K562 (cell line): ENCODE data around the gene STX3. TPM values are rescaled to one million over a fixed set of nuclear protein-coding genes. Genes with fewer than 3 reads are reported as not detected.

Experiments used
- ATF6 ChIP-seq: sonication (generic); formaldehyde crosslinking; IDR thresholded peaks from 2 replicates; pipeline ENCODE4 v1.4.0; 2020; ENCODE audit warnings: mild to moderate bottlenecking, missing genetic modification reagents
- ATF7 ChIP-seq: fragments of 450-650 bp; IDR thresholded peaks from 2 replicates; pipeline ENCODE4 v1.7.1; 2014; ENCODE audit warnings: mild to moderate bottlenecking, moderate library complexity
- CCNT2 ChIP-seq: IDR thresholded peaks from 2 replicates; pipeline ENCODE4 v1.6.1; 2011; ENCODE audit warnings: borderline replicate concordance, low read depth, mild to moderate bottlenecking, moderate library complexity, mixed read lengths, low read length; ENCODE audit not compliant: insufficient read length; ENCODE audit errors: extremely low read depth
- CHD1 ChIP-seq: fragments of 200-600 bp; sonication (generic); IDR thresholded peaks from one replicate; pipeline ENCODE4 v1.6.1; 2012; ENCODE audit warnings: mild to moderate bottlenecking, moderate library complexity, low read length, inconsistent platforms
- CSDE1 ChIP-seq, 2 experiments: fragments of 450-650 bp; IDR thresholded peaks; 2 replicates each; pipeline ENCODE4 v1.6.1; 2016; ENCODE audit warnings: mild to moderate bottlenecking in 1 of 2
- ELF2 ChIP-seq: fragments of 250-450 bp; sonication (Bioruptor Pico); IDR thresholded peaks from 2 replicates; pipeline ENCODE4 v1.5.0; 2021; ENCODE audit warnings: mild to moderate bottlenecking
- HDGF ChIP-seq: fragments of 450-650 bp; IDR thresholded peaks from 2 replicates; pipeline ENCODE4 v1.6.1; 2016
- HNRNPL ChIP-seq: fragments of 200-400 bp; formaldehyde crosslinking; IDR thresholded peaks from 2 replicates; pipeline ENCODE4 v1.6.1; 2017; ENCODE audit warnings: low read depth, mild to moderate bottlenecking, low read length
- KAT8 ChIP-seq: fragments of 450-650 bp; IDR thresholded peaks from 2 replicates; pipeline ENCODE4 v1.6.1; 2016; ENCODE audit warnings: low read depth, mild to moderate bottlenecking
- MTA3 ChIP-seq: fragments of 450-650 bp; formaldehyde crosslinking; IDR thresholded peaks from 2 replicates; pipeline ENCODE4 v1.6.1; 2017; ENCODE audit warnings: mild to moderate bottlenecking, borderline replicate concordance
- NELFE ChIP-seq: IDR thresholded peaks from 2 replicates; pipeline ENCODE4 v1.6.1; 2011; ENCODE audit warnings: mild to moderate bottlenecking; ENCODE audit not compliant: insufficient read depth, insufficient read length
- POLR2AphosphoS5 ChIP-seq: IDR thresholded peaks from 2 replicates; pipeline ENCODE4 v1.6.1; 2011; ENCODE audit warnings: mild to moderate bottlenecking, low read depth, low read length, moderate library complexity; ENCODE audit not compliant: control insufficient read depth, insufficient read depth
- PTBP1 ChIP-seq: fragments of 200-400 bp; formaldehyde crosslinking; IDR thresholded peaks from 2 replicates; pipeline ENCODE4 v1.6.1; 2017; ENCODE audit warnings: low read depth, low read length
- PYGO2 ChIP-seq: fragments of 450-650 bp; IDR thresholded peaks from 2 replicates; pipeline ENCODE4 v1.6.1; 2016; ENCODE audit warnings: mild to moderate bottlenecking, missing genetic modification characterization, moderate library complexity, missing compliant biosample characterization
- RBM17 ChIP-seq: fragments of 200-400 bp; formaldehyde crosslinking; IDR thresholded peaks from 2 replicates; pipeline ENCODE4 v1.6.1; 2017; ENCODE audit warnings: low read depth, mild to moderate bottlenecking, low read length, borderline replicate concordance
- SAP30 ChIP-seq: fragments of 200-600 bp; sonication (generic); IDR thresholded peaks from 2 replicates; pipeline ENCODE4 v1.6.1; 2012; ENCODE audit warnings: borderline replicate concordance, low read depth, mild to moderate bottlenecking, moderate library complexity, low read length, control low read depth, inconsistent platforms; ENCODE audit not compliant: insufficient read depth, poor library complexity, severe bottlenecking
- SIN3B ChIP-seq: fragments of 450-650 bp; IDR thresholded peaks from 2 replicates; pipeline ENCODE4 v1.6.1; 2017; ENCODE audit warnings: low read depth, mild to moderate bottlenecking, moderate library complexity
- SMARCC2 ChIP-seq: fragments of 450-650 bp; IDR thresholded peaks from 2 replicates; pipeline ENCODE4 v1.6.1; 2017; ENCODE audit warnings: antibody characterized with exemption, moderate library complexity, mild to moderate bottlenecking, low read depth
- SNRNP70 ChIP-seq: fragments of 200-400 bp; formaldehyde crosslinking; optimal IDR thresholded peaks from 2 replicates; pipeline ENCODE3; 2017; ENCODE audit warnings: low read depth, low read length
- SRSF1 ChIP-seq: fragments of 200-400 bp; formaldehyde crosslinking; IDR thresholded peaks from 2 replicates; pipeline ENCODE4 v1.6.1; 2017; ENCODE audit warnings: mild to moderate bottlenecking, low read depth, low read length, moderate library complexity
- TRIM25 ChIP-seq: fragments of 450-650 bp; IDR thresholded peaks from 2 replicates; pipeline ENCODE4 v1.7.0; 2016; ENCODE audit warnings: borderline replicate concordance
- XRCC3 ChIP-seq: fragments of 450-650 bp; IDR thresholded peaks from 2 replicates; pipeline ENCODE4 v1.6.1; 2017; ENCODE audit warnings: mild to moderate bottlenecking, moderate library complexity
- ZNF431 ChIP-seq: sonication (generic); formaldehyde crosslinking; IDR thresholded peaks from 2 replicates; pipeline ENCODE4 v1.8.0; 2022; ENCODE audit warnings: mild to moderate bottlenecking, missing genetic modification reagents
- ZNF584 ChIP-seq: fragments of 200-800 bp; sonication (Bioruptor generic); IDR thresholded peaks from 2 replicates; pipeline ENCODE4 v1.6.1; 2016; ENCODE audit warnings: low read depth, mild to moderate bottlenecking, missing genetic modification characterization, missing compliant biosample characterization
- polyA plus RNA-seq, 8 experiments: library from polyadenylated mRNA; depleted of rRNA in 4 of 8; stranded (reverse) in 5 of 8; unstranded in 3 of 8; fragments of >200 nt; fragmentation: Nextera tagmentation in 2 of 8; fragmentation: Illumina TruSeq in 1 of 8; extraction: Ambion mirVana in 2 of 8; extraction: Trizol in 1 of 8; gene quantifications; 2 replicates each; pipeline versions ENCODE4 v1.2.1 to v1.2.3, GENCODE V29; 2011 to 2014; ENCODE audit warnings: inconsistent platforms in 1 of 8, missing spikeins in 1 of 8
- total RNA-seq, 7 experiments: library from RNA; depleted of rRNA in 6 of 7; stranded (reverse); fragments of >200 nt in 6 of 7; fragmentation: Illumina TruSeq in 2 of 7; extraction: Trizol in 2 of 7; gene quantifications; 2 replicates each; pipeline versions ENCODE4 v1.2.1 to v1.2.3, GENCODE V29; 2011 to 2021; ENCODE audit warnings: low replicate concordance in 1 of 7

Gene STX3
- total and polyA plus RNA-seq, 9 of the 15 experiments (the other 6 are each of a cell fraction or from before 2014, with no cell fraction given): 12.0 to 91.6 (median 48.7) TPM

GRCh38 chr11:59706518-59707285 lies 48.5 kb upstream of the STX3 start (continued):
- TF ChIP-seq POLR2AphosphoS5 (peak; percentile 96), RBM17 (no peak), ELF2 (CRISPR knock-in tag) (no peak), SIN3B (no peak), TRIM25 (no peak), SNRNP70 (no peak), CSDE1 (IDR thresholded peaks at IDR 0.05) (no peak; a peak in 1 of 4 replicates), MTA3 (peak; percentile 92), ATF6 (CRISPR knock-in tag) (no peak), PYGO2 (tag) (peak; percentile 78; the same call in 1 of the 2 replicates), ATF7 (peak; percentile 64), HDGF (no peak), SRSF1 (no peak), ZNF431 (no peak), NELFE (no peak), KAT8 (no peak), CCNT2 (peak; percentile 96), SMARCC2 (peak; percentile 96), HNRNPL (no peak), CHD1 (no peak), ZNF584 (peak; percentile 95), PTBP1 (no peak), XRCC3 (no peak), SAP30 (no peak)
